GM12878 (cell line): Measurements from ENCODE around the gene BICRA.

Source experiments
- EZH2 ChIP-seq: IDR thresholded peaks from 2 replicates; pipeline ENCODE4 v1.6.1; 2012; ENCODE audit warnings: low read depth, mild to moderate bottlenecking, control low read depth, inconsistent platforms, low read length, borderline replicate concordance; ENCODE audit not compliant: control insufficient read depth
- NR2F1 ChIP-seq: fragments of 450-650 bp; conservative IDR thresholded peaks from 2 replicates; pipeline ENCODE4 v1.6.1; 2017; ENCODE audit warnings: mild to moderate bottlenecking
- POLR2AphosphoS5 ChIP-seq: IDR thresholded peaks from 2 replicates; pipeline ENCODE4 v1.6.1; 2011; ENCODE audit warnings: mild to moderate bottlenecking, low read length, inconsistent platforms
- TAF1 ChIP-seq: IDR thresholded peaks from 2 replicates; pipeline ENCODE4 v1.6.1; 2011; ENCODE audit warnings: mild to moderate bottlenecking, low read depth, low read length, borderline replicate concordance
- TF ChIP-seq, protein P1 (sequence below), 3 experiments: IDR thresholded peaks in 2 of 3; conservative IDR thresholded peaks in 1 of 3; 2 replicates each; pipeline ENCODE4 v1.5.1; 2011; ENCODE audit warnings: low read depth in 3 of 3, low read length in 3 of 3, mild to moderate bottlenecking in 3 of 3, control low read depth in 2 of 3, moderate library complexity in 2 of 3, inconsistent platforms in 1 of 3, mixed read lengths in 1 of 3; ENCODE audit not compliant: control insufficient read depth in 2 of 3, insufficient read depth in 1 of 3; ENCODE audit errors: extremely low read depth in 1 of 3

DNA sequence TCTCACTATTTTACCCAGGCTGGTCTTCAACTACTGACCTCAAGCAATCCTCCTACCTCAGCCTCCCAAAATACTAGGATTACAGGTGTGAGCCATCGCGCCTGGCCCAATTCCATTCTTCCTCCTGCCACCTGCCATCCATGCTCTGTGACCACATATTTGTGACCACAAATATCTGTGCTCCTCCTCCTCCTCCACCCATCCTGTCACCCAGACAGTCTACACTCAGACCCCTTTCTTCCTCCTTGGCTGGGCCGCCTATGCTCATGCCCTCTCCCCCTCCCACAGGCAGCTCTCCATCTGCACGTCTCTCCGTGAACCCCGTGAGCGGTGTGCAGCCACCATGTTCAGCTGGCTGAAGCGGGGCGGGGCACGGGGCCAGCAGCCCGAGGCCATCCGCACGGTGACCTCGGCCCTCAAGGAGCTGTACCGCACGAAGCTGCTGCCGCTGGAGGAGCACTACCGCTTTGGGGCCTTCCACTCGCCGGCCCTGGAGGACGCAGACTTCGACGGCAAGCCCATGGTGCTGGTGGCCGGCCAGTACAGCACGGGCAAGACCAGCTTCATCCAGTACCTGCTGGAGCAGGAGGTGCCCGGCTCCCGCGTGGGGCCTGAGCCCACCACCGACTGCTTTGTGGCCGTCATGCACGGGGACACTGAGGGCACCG lies 107.5 kb downstream of the BICRA start:
- TF ChIP-seq EZH2 (no peak), NR2F1 (no peak), POLR2AphosphoS5 (no peak), TAF1 (no peak)
- TF ChIP-seq, protein P1, sequence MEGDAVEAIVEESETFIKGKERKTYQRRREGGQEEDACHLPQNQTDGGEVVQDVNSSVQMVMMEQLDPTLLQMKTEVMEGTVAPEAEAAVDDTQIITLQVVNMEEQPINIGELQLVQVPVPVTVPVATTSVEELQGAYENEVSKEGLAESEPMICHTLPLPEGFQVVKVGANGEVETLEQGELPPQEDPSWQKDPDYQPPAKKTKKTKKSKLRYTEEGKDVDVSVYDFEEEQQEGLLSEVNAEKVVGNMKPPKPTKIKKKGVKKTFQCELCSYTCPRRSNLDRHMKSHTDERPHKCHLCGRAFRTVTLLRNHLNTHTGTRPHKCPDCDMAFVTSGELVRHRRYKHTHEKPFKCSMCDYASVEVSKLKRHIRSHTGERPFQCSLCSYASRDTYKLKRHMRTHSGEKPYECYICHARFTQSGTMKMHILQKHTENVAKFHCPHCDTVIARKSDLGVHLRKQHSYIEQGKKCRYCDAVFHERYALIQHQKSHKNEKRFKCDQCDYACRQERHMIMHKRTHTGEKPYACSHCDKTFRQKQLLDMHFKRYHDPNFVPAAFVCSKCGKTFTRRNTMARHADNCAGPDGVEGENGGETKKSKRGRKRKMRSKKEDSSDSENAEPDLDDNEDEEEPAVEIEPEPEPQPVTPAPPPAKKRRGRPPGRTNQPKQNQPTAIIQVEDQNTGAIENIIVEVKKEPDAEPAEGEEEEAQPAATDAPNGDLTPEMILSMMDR (IDR thresholded peaks at IDR 0.05 in 2 of 3, conservative IDR thresholded peaks at IDR 0.05 in 1 of 3; ENCODE audit: control insufficient read depth in 2 of 3, extremely low read depth in 1 of 3, insufficient read depth in 1 of 3, low read depth in 3 of 3, low read length in 3 of 3) = no peak
